ENCODE results near the gene BTNL2. TPM values are rescaled to one million over a fixed set of nuclear protein-coding genes. Genes with fewer than 3 reads are reported as not detected.

Gene BTNL2
- total and polyA plus RNA-seq, 2 donors (not counting 3 experiments of a cell fraction or from before 2014, with no cell fraction given), result not detected

DNA sequence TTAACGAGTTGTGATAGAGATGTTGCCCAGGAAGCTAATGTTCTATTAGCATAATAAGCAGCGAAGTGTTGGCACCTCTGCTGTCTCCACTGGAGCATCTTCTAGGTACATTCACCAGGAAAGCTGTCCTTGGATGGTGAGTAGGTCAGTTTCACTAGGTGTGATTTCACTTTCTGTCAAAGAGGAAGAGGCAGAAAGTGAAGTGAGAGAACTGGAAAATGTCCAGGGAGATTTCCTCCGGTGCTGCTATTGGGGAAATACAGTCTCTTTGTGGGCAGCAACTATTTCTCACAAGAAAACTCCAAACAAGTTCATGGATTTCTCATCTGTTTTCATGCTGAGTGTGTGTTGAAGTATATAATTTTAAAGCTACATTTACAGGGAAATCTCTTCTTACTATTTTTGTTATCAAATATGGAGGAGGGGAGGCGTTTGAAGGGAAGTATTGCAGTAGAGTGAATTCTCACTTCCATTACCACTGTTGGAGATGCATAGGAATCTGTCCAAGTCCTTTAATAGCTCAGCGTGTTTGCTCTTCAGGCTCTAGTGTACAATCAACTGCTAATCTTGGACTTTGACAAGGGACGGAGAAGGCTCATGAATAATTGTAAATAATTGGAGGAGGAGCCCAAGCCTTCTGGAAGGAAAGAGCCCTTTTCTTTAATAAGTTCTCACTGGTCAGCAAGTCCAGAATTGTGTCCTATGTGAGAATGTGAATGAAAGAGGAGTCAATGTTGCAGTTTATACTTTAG is 19.2 kb downstream of the BTNL2 start:
- TF ChIP-seq POLR2A (IDR thresholded peaks at IDR 0.05; ENCODE audit: low read depth, low read length) (no peak), CTCF (IDR thresholded peaks at IDR 0.05; ENCODE audit: extremely low read depth in 1 of 2, insufficient read depth in 1 of 2, low read depth in 1 of 2, low read length in 2 of 2) (no peak)
- FAIRE-seq, result no peak
- no peaks in the 10 kb centered on the region for H3K9me3 ChIP-seq (replicated peaks; ENCODE audit: control insufficient read depth, insufficient read depth, low read length)
- intact Hi-C loops (cut with micrococcal nuclease) (no loop called here), dilution Hi-C loops (cut with MboI; ENCODE audit: extremely low pct_ligation_motif_present, low sequenced_read_pairs) (no loop called here)
- H3K4me3 ChIP-seq (replicated peaks in 1 of 3; ENCODE audit: insufficient read depth in 1 of 3, low read depth in 1 of 3, low read length in 3 of 3), result no peak overlapping the region
- H3K9me1 ChIP-seq (replicated peaks; ENCODE audit: control insufficient read depth, extremely low read depth, insufficient read depth, low read length), result no peaks in the 10 kb centered on the region
- H4K20me1 ChIP-seq (replicated peaks; ENCODE audit: control insufficient read depth, extremely low read depth, insufficient read depth, low read length), result no peaks in the 10 kb centered on the region
- no peaks in the 10 kb centered on the region for H3K36me3 ChIP-seq (ENCODE audit: control insufficient read depth in 2 of 2, extremely low read depth in 1 of 2, insufficient read depth in 2 of 2, low read length in 2 of 2)
- no peak overlapping the region for H3K27ac ChIP-seq (ENCODE audit: insufficient read depth, low read depth, low read length)
- H3K4me1 ChIP-seq (ENCODE audit: control insufficient read depth, extremely low read depth, insufficient read depth, low read length), result peaks cover under 1% of the 10 kb centered on the region
- ChIA-PET POLR2A (no interaction called here), CTCF (interaction anchor here (0.7 to 0.8 kb wide), 2 partner anchors 14 to 143 kb away, joined by 3 read pairs; no protein-coding TSS in a partner anchor)
- no peak for DNase-seq (ENCODE audit: low read depth, low spot score)
- no TSS peak for BruUV-seq (replicated peaks)
- H3K79me2 ChIP-seq (ENCODE audit: control insufficient read depth, insufficient read depth, low read length), result no peaks in the 10 kb centered on the region
- no peak overlapping the region for H3K4me2 ChIP-seq (ENCODE audit: insufficient read depth, low read length)
- peaks cover 3 to 9% of the 10 kb centered on the region in 2 experiments for H3K27me3 ChIP-seq (ENCODE audit: control insufficient read depth in 2 of 2, insufficient read depth in 2 of 2, low read length in 2 of 2)
- no peak overlapping the region for H3K9ac ChIP-seq (replicated peaks; ENCODE audit: extremely low read depth, insufficient read depth, low read length)
- H2AFZ ChIP-seq (ENCODE audit: low read depth, low read length), result no peak overlapping the region

GRCh38 chr6:32386040-32386439 is 20.9 kb downstream of the BTNL2 start:
- TF ChIP-seq FOS (IDR thresholded peaks at IDR 0.05; ENCODE audit: borderline replicate concordance, insufficient read depth, low read length) (no peak), GATA2 (IDR thresholded peaks at IDR 0.05; ENCODE audit: insufficient read depth, insufficient read length, low read depth, low read length) (no peak), POLR2AphosphoS5 (IDR thresholded peaks at IDR 0.05; ENCODE audit: insufficient read depth, low read depth, low read length) (no peak), POLR2A (IDR thresholded peaks at IDR 0.05; ENCODE audit: low read depth, low read length) (no peak)
- no peaks in the 10 kb centered on the region for H4K20me1 ChIP-seq (replicated peaks; ENCODE audit: control insufficient read depth, extremely low read depth, insufficient read depth, low read length)
- H3K27me3 ChIP-seq (ENCODE audit: control insufficient read depth in 2 of 2, insufficient read depth in 2 of 2, low read length in 2 of 2), result peaks cover 3 to 9% of the 10 kb centered on the region in 2 experiments
- no peaks in the 10 kb centered on the region for H3K36me3 ChIP-seq (ENCODE audit: control insufficient read depth in 2 of 2, extremely low read depth in 1 of 2, insufficient read depth in 2 of 2, low read length in 2 of 2)
- H3K4me2 ChIP-seq (ENCODE audit: insufficient read depth, low read length), result no peak overlapping the region
- no peak overlapping the region for H3K4me3 ChIP-seq (replicated peaks in 1 of 3; ENCODE audit: insufficient read depth in 1 of 3, low read depth in 1 of 3, low read length in 3 of 3)
- BruUV-seq (replicated peaks), result no TSS peak
- H3K27ac ChIP-seq (ENCODE audit: insufficient read depth, low read depth, low read length), result no peak overlapping the region
- dilution Hi-C loops (cut with MboI; ENCODE audit: extremely low pct_ligation_motif_present, low sequenced_read_pairs), result no loop called here
- no peaks in the 10 kb centered on the region for H3K79me2 ChIP-seq (ENCODE audit: control insufficient read depth, insufficient read depth, low read length)
- POLR2A ChIA-PET, result no interaction called here
- no peaks in the 10 kb centered on the region for H3K9me1 ChIP-seq (replicated peaks; ENCODE audit: control insufficient read depth, extremely low read depth, insufficient read depth, low read length)
- intact Hi-C loops (cut with micrococcal nuclease), result no loop called here
- FAIRE-seq (no peak), DNase-seq (ENCODE audit: low read depth, low spot score) (no peak)
- H2AFZ ChIP-seq (ENCODE audit: low read depth, low read length), result no peak overlapping the region
- H3K9ac ChIP-seq (replicated peaks; ENCODE audit: extremely low read depth, insufficient read depth, low read length), result no peak overlapping the region
- CTCF ChIA-PET, result no interaction called here
- no peaks in the 10 kb centered on the region for H3K4me1 ChIP-seq (ENCODE audit: control insufficient read depth, extremely low read depth, insufficient read depth, low read length)
- H3K9me3 ChIP-seq (replicated peaks; ENCODE audit: control insufficient read depth, insufficient read depth, low read length), result no peaks in the 10 kb centered on the region
